Measurements from ENCODE around the gene GPR89B.
"Not testable (repeated sequence)": the region's sequence is repeated elsewhere in the genome, so short reads cannot be mapped to it uniquely, and the experiment has no call there.

GPR89B gene

GRCh38 chr1:147940456-147940855 is 12.2 kb downstream of the GPR89B start:
- not testable (repeated sequence) for DNase-seq

- not testable (repeated sequence) for DNase-seq
Measured at GRCh38 chr1:147942563-147942962, 14.3 kb downstream of the GPR89B start.

- not testable (repeated sequence) for DNase-seq
Measured at GRCh38 chr1:147949517-147949916, 21.3 kb downstream of the GPR89B start.

GRCh38 chr1:147958906-147959305 is 30.7 kb downstream of the GPR89B start:
- DNase-seq = not testable (repeated sequence)

GRCh38 chr1:147959680-147960079 is 31.5 kb downstream of the GPR89B start:
- not testable (repeated sequence) for DNase-seq

- not testable (repeated sequence) for DNase-seq
Measured at GRCh38 chr1:147964575-147964974, 36.4 kb downstream of the GPR89B start.

- DNase-seq = not testable (repeated sequence)
Measured at GRCh38 chr1:147966657-147967056, 38.4 kb downstream of the GPR89B start.

GRCh38 chr1:147978896-147979651 is 50.9 kb downstream of the GPR89B start:
- DNase-seq = not testable (repeated sequence)

- DNase-seq = not testable (repeated sequence)
Measured at GRCh38 chr1:147985374-147985773, 57.2 kb downstream of the GPR89B start.

GRCh38 chr1:147987893-147988292 is 59.7 kb downstream of the GPR89B start:
- DNase-seq = not testable (repeated sequence)

GRCh38 chr1:147992916-147993315 is 64.7 kb downstream of the GPR89B start:
- not testable (repeated sequence) for DNase-seq

GRCh38 chr1:147993400-147993799 is 65.2 kb downstream of the GPR89B start:
- not testable (repeated sequence) for DNase-seq

- not testable (repeated sequence) for DNase-seq
Measured at GRCh38 chr1:147993825-147994615, 65.8 kb downstream of the GPR89B start.

GRCh38 chr1:147996088-147996487 is 67.9 kb downstream of the GPR89B start:
- DNase-seq = not testable (repeated sequence)

- DNase-seq = not testable (repeated sequence)
Measured at GRCh38 chr1:148007724-148008123, 79.5 kb downstream of the GPR89B start.

- no peak for DNase-seq
Measured at GRCh38 chr1:148010527-148010926, 82.3 kb downstream of the GPR89B start.

- DNase-seq = not testable (repeated sequence)
Measured at GRCh38 chr1:148013177-148014144, 85.2 kb downstream of the GPR89B start.

GRCh38 chr1:148014289-148015200 is 86.3 kb downstream of the GPR89B start:
- DNase-seq = peak in 1 of 14 donors; percentile 29

- DNase-seq = not testable (repeated sequence)
Measured at GRCh38 chr1:148024918-148025317, 96.7 kb downstream of the GPR89B start.

- not testable (repeated sequence) for DNase-seq
Measured at GRCh38 chr1:148027004-148027403, 98.8 kb downstream of the GPR89B start.

GRCh38 chr1:148032247-148032646 is 104.0 kb downstream of the GPR89B start:
- not testable (repeated sequence) for DNase-seq

Measured in C1 segment of cervical spinal cord (tissue), 14 donors.